Measurements from ENCODE around the gene PRDX5. TPM values are rescaled to one million over a fixed set of nuclear protein-coding genes. Genes with fewer than 3 reads are reported as not detected.
"Not testable (repeated sequence)": the region's sequence is repeated elsewhere in the genome, so short reads cannot be mapped to it uniquely, and the experiment has no call there.

Gene PRDX5
- total RNA-seq, 1 experiment from 2014 or later = 274 TPM

DNA sequence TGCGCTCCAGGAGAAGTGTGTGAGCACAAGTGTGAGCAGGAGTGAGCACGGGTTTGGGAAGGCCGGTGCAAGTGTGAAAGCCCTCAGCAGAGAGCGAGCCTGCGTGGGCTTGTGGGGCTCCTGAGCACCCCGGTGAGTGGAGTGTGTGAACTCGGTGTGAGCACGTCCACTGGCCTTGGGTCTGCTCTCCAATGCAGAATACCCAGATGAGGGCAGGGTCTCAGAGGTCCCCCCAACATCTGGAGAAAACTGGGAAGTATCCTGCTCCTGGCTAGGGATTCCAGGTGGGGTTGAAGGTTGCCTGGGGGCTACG lies 11.4 kb upstream of the PRDX5 start:
- Mint-ChIP-seq H3K9me3 (ENCODE audit: unreplicated experiment) (no peaks in the 10 kb centered on the region), H3K4me3 (ENCODE audit: unreplicated experiment) (peak overlapping the region; percentile 99), H3K27me3 (ENCODE audit: insufficient read depth, unreplicated experiment) (no peaks in the 10 kb centered on the region), H3K36me3 (ENCODE audit: insufficient read depth, unreplicated experiment) (peaks cover 44% of the 10 kb centered on the region), H3K27ac (ENCODE audit: low read depth, unreplicated experiment) (peak overlapping the region; percentile 96), H3K4me1 (ENCODE audit: insufficient read depth, unreplicated experiment) (peaks cover 18% of the 10 kb centered on the region)
- BruUV-seq (replicated peaks) = TSS peak; percentile 32
- intact Hi-C loops (cut with micrococcal nuclease) = no loop called here
- DNase-seq (ENCODE audit: unreplicated experiment) = no peak
- TF ChIP-seq, protein P1, sequence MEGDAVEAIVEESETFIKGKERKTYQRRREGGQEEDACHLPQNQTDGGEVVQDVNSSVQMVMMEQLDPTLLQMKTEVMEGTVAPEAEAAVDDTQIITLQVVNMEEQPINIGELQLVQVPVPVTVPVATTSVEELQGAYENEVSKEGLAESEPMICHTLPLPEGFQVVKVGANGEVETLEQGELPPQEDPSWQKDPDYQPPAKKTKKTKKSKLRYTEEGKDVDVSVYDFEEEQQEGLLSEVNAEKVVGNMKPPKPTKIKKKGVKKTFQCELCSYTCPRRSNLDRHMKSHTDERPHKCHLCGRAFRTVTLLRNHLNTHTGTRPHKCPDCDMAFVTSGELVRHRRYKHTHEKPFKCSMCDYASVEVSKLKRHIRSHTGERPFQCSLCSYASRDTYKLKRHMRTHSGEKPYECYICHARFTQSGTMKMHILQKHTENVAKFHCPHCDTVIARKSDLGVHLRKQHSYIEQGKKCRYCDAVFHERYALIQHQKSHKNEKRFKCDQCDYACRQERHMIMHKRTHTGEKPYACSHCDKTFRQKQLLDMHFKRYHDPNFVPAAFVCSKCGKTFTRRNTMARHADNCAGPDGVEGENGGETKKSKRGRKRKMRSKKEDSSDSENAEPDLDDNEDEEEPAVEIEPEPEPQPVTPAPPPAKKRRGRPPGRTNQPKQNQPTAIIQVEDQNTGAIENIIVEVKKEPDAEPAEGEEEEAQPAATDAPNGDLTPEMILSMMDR (IDR thresholded peaks at IDR 0.05; ENCODE audit: unreplicated experiment) = no peak
- ChIA-PET CTCF (interaction anchor here (0.6 to 2.3 kb wide), 3 partner anchors 26 to 243 kb away, joined by 4 to 6 read pairs (median 5); no protein-coding TSS in a partner anchor), POLR2A (interaction anchor here (0.7 to 3.6 kb wide), 5 partner anchors 11 to 80 kb away, joined by 3 to 32 read pairs (median 6); partner anchors contain the start of genes BAD, NUDT22, PRDX5 and TRMT112)

DNA sequence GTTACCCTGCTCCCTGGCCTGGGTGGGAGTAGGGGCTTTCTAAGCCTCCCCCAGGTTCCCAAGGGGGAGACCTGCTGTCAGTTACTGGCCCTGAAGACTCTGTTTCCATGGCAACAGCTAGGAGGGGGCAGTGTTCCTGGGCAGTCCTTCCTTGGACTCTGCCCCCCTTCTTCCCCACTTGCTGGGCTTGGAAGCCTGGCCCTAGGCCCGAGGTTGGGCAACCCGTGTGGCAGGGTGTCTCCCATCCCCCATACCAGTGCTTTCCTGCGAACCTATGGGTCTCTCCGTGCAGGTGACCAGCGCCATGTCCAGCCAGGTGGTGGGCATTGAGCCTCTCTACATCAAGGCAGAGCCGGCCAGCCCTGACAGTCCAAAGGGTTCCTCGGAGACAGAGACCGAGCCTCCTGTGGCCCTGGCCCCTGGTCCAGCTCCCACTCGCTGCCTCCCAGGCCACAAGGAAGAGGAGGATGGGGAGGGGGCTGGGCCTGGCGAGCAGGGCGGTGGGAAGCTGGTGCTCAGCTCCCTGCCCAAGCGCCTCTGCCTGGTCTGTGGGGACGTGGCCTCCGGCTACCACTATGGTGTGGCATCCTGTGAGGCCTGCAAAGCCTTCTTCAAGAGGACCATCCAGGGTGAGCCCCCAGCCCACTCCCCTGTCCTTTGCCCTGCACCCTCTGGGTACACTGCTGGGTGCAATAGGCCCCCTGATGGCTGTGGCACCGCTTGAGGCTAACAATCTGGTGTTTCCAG lies 10.9 kb upstream of the PRDX5 start:
- no peaks in the 10 kb centered on the region for H3K27me3 Mint-ChIP-seq (ENCODE audit: insufficient read depth, unreplicated experiment)
- H3K36me3 Mint-ChIP-seq (ENCODE audit: insufficient read depth, unreplicated experiment) = peaks cover 45% of the 10 kb centered on the region
- H3K27ac Mint-ChIP-seq (ENCODE audit: low read depth, unreplicated experiment) = peak overlapping the region; percentile 96
- peaks cover 18% of the 10 kb centered on the region for H3K4me1 Mint-ChIP-seq (ENCODE audit: insufficient read depth, unreplicated experiment)
- TF ChIP-seq, protein P1 (IDR thresholded peaks at IDR 0.05; ENCODE audit: unreplicated experiment) = no peak
- no peaks in the 10 kb centered on the region for H3K9me3 Mint-ChIP-seq (ENCODE audit: unreplicated experiment)
- DNase-seq (ENCODE audit: unreplicated experiment) = peak; percentile 34
- intact Hi-C loops (cut with micrococcal nuclease) = no loop called here
- H3K4me3 Mint-ChIP-seq (ENCODE audit: unreplicated experiment) = peak overlapping the region; percentile 99
- CTCF ChIA-PET = interaction anchor here (0.6 to 2.3 kb wide), 4 partner anchors 25 to 242 kb away, joined by 3 to 6 read pairs (median 4); no protein-coding TSS in a partner anchor
- no TSS peak for BruUV-seq (replicated peaks)
- POLR2A ChIA-PET = interaction anchor here (0.7 to 3.6 kb wide), 6 partner anchors 10 to 81 kb away, joined by 3 to 32 read pairs (median 6); partner anchors contain the start of genes BAD, NUDT22, PRDX5 and TRMT112

DNA sequence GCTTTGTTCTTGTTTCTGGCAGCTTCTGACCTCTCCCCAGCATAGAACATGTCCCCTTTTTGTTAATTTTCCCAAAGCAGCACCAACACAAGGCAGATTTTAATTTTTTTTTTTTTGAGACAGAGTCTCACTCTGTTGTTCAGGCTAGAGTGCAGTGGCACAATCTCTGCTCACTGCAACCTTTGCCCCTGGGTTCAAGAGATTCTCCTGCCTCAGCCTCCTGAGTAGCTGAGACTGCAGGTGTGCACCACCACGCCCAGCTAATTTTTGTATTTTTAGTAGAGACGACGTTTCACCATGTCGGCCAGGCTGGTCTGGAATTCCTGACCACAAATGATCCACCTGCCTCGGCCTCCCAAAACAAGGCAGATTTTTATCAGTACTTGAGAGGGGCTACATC lies 10.1 kb upstream of the PRDX5 start:
- Mint-ChIP-seq H3K4me3 (ENCODE audit: unreplicated experiment) (peak overlapping the region; percentile 42), H3K27ac (ENCODE audit: low read depth, unreplicated experiment) (peak overlapping the region; percentile 54), H3K36me3 (ENCODE audit: insufficient read depth, unreplicated experiment) (peaks cover 49% of the 10 kb centered on the region), H3K4me1 (ENCODE audit: insufficient read depth, unreplicated experiment) (peaks cover 22% of the 10 kb centered on the region)
- H3K9me3 Mint-ChIP-seq (ENCODE audit: unreplicated experiment); H3K27me3 Mint-ChIP-seq (ENCODE audit: insufficient read depth, unreplicated experiment); intact Hi-C loops (cut with micrococcal nuclease); DNase-seq (ENCODE audit: unreplicated experiment); BruUV-seq (replicated peaks): not testable (repeated sequence)
- ChIA-PET POLR2A (interaction anchor here (0.8 to 3.0 kb wide), 3 partner anchors 9 to 48 kb away, joined by 3 to 32 read pairs (median 6); partner anchors contain the start of genes PRDX5 and TRMT112), CTCF (interaction anchor here (0.6 to 2.3 kb wide), 3 partner anchors 9 to 56 kb away, joined by 3 to 7 read pairs (median 6); partner anchors contain the start of gene TRMT112)

DNA sequence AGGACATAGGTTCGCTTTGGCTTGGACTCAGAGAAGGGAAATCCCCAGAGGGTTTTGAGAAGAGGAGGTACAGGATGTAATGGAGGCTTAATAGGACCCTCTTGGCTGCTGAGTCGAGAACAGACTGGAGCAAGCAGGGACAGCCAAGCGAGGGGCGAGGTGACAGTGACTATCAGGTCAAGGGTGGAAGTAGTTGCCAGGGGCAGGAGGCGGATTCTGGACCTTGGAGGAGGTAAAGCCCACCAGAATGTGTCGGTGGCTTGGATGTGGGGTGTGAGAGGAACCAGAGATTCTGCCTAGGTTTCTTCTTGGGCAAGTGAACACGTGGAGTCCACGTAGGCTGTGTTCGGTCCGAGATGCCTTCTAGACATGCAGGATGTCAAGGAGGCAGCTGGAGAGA lies 5.0 kb upstream of the PRDX5 start:
- CTCF ChIA-PET = interaction anchor here (0.7 to 10.2 kb wide), 5 partner anchors 9 to 109 kb away, joined by 3 to 148 read pairs (median 6); partner anchors contain the start of gene RPS6KA4
- intact Hi-C loops (cut with micrococcal nuclease) = no loop called here
- TF ChIP-seq, protein P1 (IDR thresholded peaks at IDR 0.05; ENCODE audit: unreplicated experiment) = no peak
- peaks cover 73% of the 10 kb centered on the region for H3K36me3 Mint-ChIP-seq (ENCODE audit: insufficient read depth, unreplicated experiment)
- POLR2A ChIA-PET = interaction anchor here (0.6 to 1.4 kb wide), 5 partner anchors 14 to 41 kb away, joined by 3 to 5 read pairs (median 4); no protein-coding TSS in a partner anchor
- DNase-seq (ENCODE audit: unreplicated experiment) = no peak
- H3K4me3 Mint-ChIP-seq (ENCODE audit: unreplicated experiment) = no peak overlapping the region
- H3K9me3 Mint-ChIP-seq (ENCODE audit: unreplicated experiment) = no peaks in the 10 kb centered on the region
- peak overlapping the region; percentile 61 for H3K27ac Mint-ChIP-seq (ENCODE audit: low read depth, unreplicated experiment)
- no peaks in the 10 kb centered on the region for H3K27me3 Mint-ChIP-seq (ENCODE audit: insufficient read depth, unreplicated experiment)
- H3K4me1 Mint-ChIP-seq (ENCODE audit: insufficient read depth, unreplicated experiment) = peaks cover 15% of the 10 kb centered on the region
- no TSS peak for BruUV-seq (replicated peaks)

All from MCF 10A (cell line).